HepG2 (cell line): ENCODE measurements around the gene ZNF493. TPM values are rescaled to one million over a fixed set of nuclear protein-coding genes. Genes with fewer than 3 reads are reported as not detected.

Source experiments
- ATAC-seq: fragments of 200-7000 bp; cut with Tn5 transposase; 3 replicates; pipeline ENCODE4 v1.9.1; 2020; ENCODE audit warnings: mild to moderate bottlenecking, moderate library complexity
- BruUV-seq: library from RNA; stranded (reverse); fragments of 400-500 nt; replicated peaks from 2 replicates; lab custom pipeline; 2021; lab: Mats Ljungman, UMichigan
- CTCF ChIA-PET: fragments of 300-600 bp; formaldehyde crosslinking; extraction: SDS; loops from one replicate; lab custom pipeline; 2021; ENCODE audit warnings: low total read pairs, inconsistent platforms, low intra/inter-chr PET ratio; lab: Yijun Ruan, JAX
- POLR2A ChIA-PET: fragments of 350-600 bp; sonication (Branson Sonifier 250); formaldehyde crosslinking; loops from one replicate; lab custom pipeline; 2020; ENCODE audit warnings: antibody characterized with exemption, inconsistent platforms; lab: Yijun Ruan, JAX
- DNase-seq: peaks from one replicate; pipeline ENCODE4 v3.0.0-alpha.2; 2015; ENCODE audit warnings: low spot score
- FAIRE-seq: peaks from 3 replicates; lab custom pipeline; 2011; peaks lifted over from hg19 to GRCh38; lab: Jason Lieb, UNC
- H2AFZ ChIP-seq: one replicate; pipeline ENCODE4 v1.6.1; 2011; ENCODE audit warnings: low read length, inconsistent platforms
- H3K27ac ChIP-seq: fragments of 300-600 bp; 3 replicates; pipeline ENCODE4 v1.8.0; 2011; ENCODE audit warnings: mixed run types, mild to moderate bottlenecking, mixed read lengths, low read length, inconsistent platforms; ENCODE audit not compliant: insufficient read depth; ENCODE audit errors: extremely low read length
- H3K27me3 ChIP-seq, 2 experiments: fragments of 200-600 bp in 1 of 2; 2 replicates in 1 of 2; 3 replicates in 1 of 2; pipeline versions ENCODE4 v1.6.0 to v1.8.0; 2011; ENCODE audit warnings: low read length in 2 of 2, mild to moderate bottlenecking in 2 of 2, moderate library complexity in 2 of 2, inconsistent platforms in 1 of 2; ENCODE audit not compliant: insufficient read depth in 2 of 2, control insufficient read depth in 1 of 2
- H3K36me3 ChIP-seq, 2 experiments: fragments of 200-600 bp in 1 of 2; replicated peaks in 1 of 2; 2 replicates in 1 of 2; 3 replicates in 1 of 2; pipeline versions ENCODE4 v1.5.1 to v1.8.0; 2011; ENCODE audit warnings: low read length in 2 of 2, inconsistent platforms in 1 of 2; ENCODE audit not compliant: insufficient read depth in 2 of 2, control insufficient read depth in 1 of 2
- H3K4me1 ChIP-seq: 2 replicates; pipeline ENCODE4 v1.5.1; 2012; ENCODE audit warnings: low read length, inconsistent platforms; ENCODE audit not compliant: insufficient read depth
- H3K4me2 ChIP-seq: 2 replicates; pipeline ENCODE4 v1.6.0; 2011; ENCODE audit warnings: low read depth, low read length, inconsistent platforms
- H3K4me3 ChIP-seq, 3 experiments: fragments of 200-600 bp in 1 of 3; sonication (generic), shearing (Covaris generic) in 1 of 3; replicated peaks in 1 of 3; 2 replicates each; pipeline ENCODE4 v1.5.1; 2011 to 2016; ENCODE audit warnings: low read length in 3 of 3, inconsistent platforms in 2 of 3, low read depth in 2 of 3, mild to moderate bottlenecking in 2 of 3, control low read depth in 1 of 3, mixed read lengths in 1 of 3; ENCODE audit not compliant: insufficient read depth in 1 of 3
- H3K79me2 ChIP-seq: one replicate; pipeline ENCODE4 v1.6.1; 2011; ENCODE audit warnings: low read length, inconsistent platforms; ENCODE audit not compliant: insufficient read depth
- H3K9ac ChIP-seq: 2 replicates; pipeline ENCODE4 v1.6.0; 2011; ENCODE audit warnings: mild to moderate bottlenecking, low read depth, low read length, inconsistent platforms; ENCODE audit not compliant: insufficient read depth
- H3K9me3 ChIP-seq: 2 replicates; pipeline ENCODE4 v1.5.1; 2012; ENCODE audit warnings: mild to moderate bottlenecking, low read length
- H4K20me1 ChIP-seq: 2 replicates; pipeline ENCODE4 v1.6.0; 2011; ENCODE audit warnings: inconsistent platforms, mild to moderate bottlenecking, low read length, moderate library complexity; ENCODE audit not compliant: insufficient read depth
- ARHGAP35 ChIP-seq: sonication (generic); formaldehyde crosslinking; IDR thresholded peaks from 2 replicates; pipeline ENCODE4 v1.9.0; 2022; ENCODE audit warnings: mild to moderate bottlenecking, inconsistent platforms, moderate library complexity, missing genetic modification reagents, borderline replicate concordance
- HDAC2 ChIP-seq: sonication (generic); formaldehyde crosslinking; IDR thresholded peaks from 2 replicates; pipeline ENCODE4 v1.4.0; 2020; ENCODE audit warnings: missing genetic modification reagents
- NFYC ChIP-seq: IDR thresholded peaks from 2 replicates; pipeline ENCODE4 v1.6.1; 2016; ENCODE audit warnings: missing genetic modification reagents, missing compliant biosample characterization
- SIN3B ChIP-seq: fragments of 150-350 bp; IDR thresholded peaks from 2 replicates; pipeline ENCODE4 v1.6.1; 2014; ENCODE audit warnings: low read length
- SP5 ChIP-seq: IDR thresholded peaks from 2 replicates; pipeline ENCODE4 v1.6.1; 2016; ENCODE audit warnings: low read depth, borderline replicate concordance
- ZFP41 ChIP-seq: sonication (generic); formaldehyde crosslinking; IDR thresholded peaks from 2 replicates; pipeline ENCODE4 v1.4.0; 2020; ENCODE audit warnings: mild to moderate bottlenecking, missing genetic modification reagents, borderline replicate concordance
- ZFP82 ChIP-seq: sonication (generic); formaldehyde crosslinking; IDR thresholded peaks from 2 replicates; pipeline ENCODE4 v1.5.1; 2020; ENCODE audit warnings: mild to moderate bottlenecking, missing genetic modification reagents, borderline replicate concordance
- ZNF253 ChIP-seq: sonication (generic); formaldehyde crosslinking; IDR thresholded peaks from 2 replicates; pipeline ENCODE4 v1.8.0; 2022; ENCODE audit warnings: mild to moderate bottlenecking, missing genetic modification reagents, borderline replicate concordance
- ZNF446 ChIP-seq: sonication (generic); formaldehyde crosslinking; IDR thresholded peaks from 2 replicates; pipeline ENCODE4 v1.5.0; 2020; ENCODE audit warnings: mild to moderate bottlenecking, missing genetic modification reagents
- ZNF678 ChIP-seq: sonication (generic); formaldehyde crosslinking; IDR thresholded peaks from 2 replicates; pipeline ENCODE4 v1.4.0; 2020; ENCODE audit warnings: mild to moderate bottlenecking, missing genetic modification reagents
- ZNF768 ChIP-seq: sonication (generic); formaldehyde crosslinking; IDR thresholded peaks from 2 replicates; pipeline ENCODE4 v1.4.0; 2020; ENCODE audit warnings: missing genetic modification reagents
- WGBS: methylation state at CpG from one replicate; pipeline ENCODE4 v1.1.6; 2017; ENCODE audit warnings: low lambda C conversion rate; 5-methylcytosine and 5-hydroxymethylcytosine counted together
- in situ Hi-C: cut with HindIII; loops from 2 replicates; pipeline ENCODE4 v1.10.0; 2017; ENCODE audit warnings: low pct_unique_long_range_greater_than_20kb; ENCODE audit not compliant: extremely low pct_ligation_motif_present
- intact Hi-C: fragments of 100-400 bp; cut with micrococcal nuclease; formaldehyde crosslinking; loops from one replicate; pipeline ENCODE4 v1.10.0; 2022; ENCODE audit not compliant: unreplicated experiment
- polyA plus RNA-seq, 8 experiments: library from polyadenylated mRNA; depleted of rRNA in 3 of 8; stranded (reverse) in 7 of 8; unstranded in 1 of 8; fragments of >200 nt; fragmentation: Illumina TruSeq in 4 of 8; extraction: Trizol in 4 of 8; gene quantifications; 2 replicates each; pipeline versions ENCODE4 v1.2.1 to v1.2.3, GENCODE V29; 2011 to 2016; ENCODE audit warnings: low read depth in 4 of 8, missing spikeins in 1 of 8, mixed read lengths in 1 of 8; ENCODE audit not compliant: insufficient read depth in 1 of 8
- total RNA-seq, 5 experiments: library from RNA; depleted of rRNA; stranded (reverse); fragments of >200 nt; fragmentation: Illumina TruSeq; extraction: Trizol; gene quantifications; 2 replicates each; pipeline ENCODE4 v1.2.3, GENCODE V29; 2016; ENCODE audit warnings: low read depth in 1 of 5
- TF ChIP-seq, protein P1 (sequence below): sonication (generic); formaldehyde crosslinking; IDR thresholded peaks from 2 replicates; pipeline ENCODE4 v1.4.0; 2020; ENCODE audit warnings: mild to moderate bottlenecking, missing genetic modification reagents
- TF ChIP-seq, protein P2 (sequence below): sonication (generic); formaldehyde crosslinking; IDR thresholded peaks from 2 replicates; pipeline ENCODE4 v1.8.0; 2022; ENCODE audit warnings: missing genetic modification reagents, mild to moderate bottlenecking, moderate library complexity, borderline replicate concordance

ZNF493 gene
- total and polyA plus RNA-seq, 2 of the 13 experiments (the other 11 are each of a cell fraction or from before 2014, with no cell fraction given) = 6.8 to 9.0 TPM

DNA sequence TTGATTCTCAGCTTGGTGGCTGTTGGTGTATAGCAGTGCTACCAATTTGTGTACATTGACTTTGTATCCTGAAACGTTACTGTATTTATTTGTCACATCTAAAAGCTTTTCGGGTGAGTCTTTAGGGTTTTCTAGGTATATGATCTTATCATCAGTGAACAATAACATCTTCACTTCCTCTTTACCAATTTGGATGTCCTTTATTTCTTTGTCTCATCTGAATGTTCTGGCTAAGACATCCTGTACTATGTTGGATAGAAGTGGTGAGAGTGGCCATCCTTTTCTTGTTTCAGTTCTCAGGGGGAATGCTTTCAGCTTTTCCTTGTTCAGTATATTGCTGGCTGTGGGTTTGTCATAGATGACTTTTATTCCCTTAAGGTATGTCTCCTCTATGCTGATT, 44.1 kb upstream of the ZNF493 start (continued):
- no peak for TF ChIP-seq HDAC2

DNA sequence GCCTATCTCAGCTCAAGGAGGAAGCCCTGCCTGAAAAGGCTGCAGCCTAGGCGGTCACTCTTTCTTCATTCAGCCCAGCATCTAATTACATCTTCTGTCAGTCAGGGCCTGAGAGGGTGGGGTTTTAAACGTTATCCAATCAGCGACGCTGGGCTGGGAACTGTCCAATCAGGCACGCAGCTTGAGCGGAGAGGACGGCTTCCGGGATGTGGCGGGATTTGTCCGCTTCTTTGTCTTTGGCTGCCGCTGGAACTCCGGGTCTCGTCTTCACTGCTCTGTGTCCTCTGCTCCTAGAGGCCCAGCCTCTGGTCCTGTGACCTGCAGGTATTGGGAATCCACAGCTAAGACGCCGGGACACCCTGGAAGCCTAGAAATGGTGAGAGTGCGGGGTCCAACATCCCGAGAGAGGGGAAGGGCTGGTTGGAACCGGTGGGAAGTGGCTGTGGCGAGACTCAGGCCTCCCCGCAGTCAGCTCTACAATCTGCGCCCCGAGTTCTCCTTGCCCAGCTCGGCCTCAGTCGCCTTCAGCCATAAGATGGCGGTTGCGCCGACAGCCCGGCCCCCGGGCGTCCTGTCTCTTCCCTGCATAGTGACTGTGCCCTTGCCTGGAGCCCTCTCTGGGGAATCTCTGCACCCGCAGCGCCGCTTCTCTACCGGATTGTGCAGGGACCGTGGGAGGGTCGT, 38.0 kb upstream of the ZNF493 start, which contains the start of gene ZNF738:
Gene ZNF738, plus strand, starts transcription at position 233 of the 684 bp plus-strand sequence. Its CDS starts 141 bp downstream, at position 374.
- FAIRE-seq (peak; percentile 61), DNase-seq (peak; percentile 84), ATAC-seq (peak; percentile 98)
- 42% methylated on average over 27 of the region's 36 CpGs for WGBS
- Histone ChIP-seq H3K9me3 (no peaks in the 10 kb centered on the region), H3K27ac (peak within 1 kb of the TSS; percentile 75), H3K4me2 (peak within 1 kb of the TSS; percentile 47), H3K4me1 (no peaks in the 10 kb centered on the region), H3K4me3 (peak within 1 kb of the TSS; percentile 71 to 74 (median 73)), H3K27me3 (no peaks in the 10 kb centered on the region; a peak in 1 of 5 replicates), H3K36me3 (no peaks in the 10 kb centered on the region), H2AFZ (peak within 1 kb of the TSS; percentile 54), H3K9ac (peak within 1 kb of the TSS; percentile 74), H4K20me1 (no peaks in the 10 kb centered on the region), H3K79me2 (peaks cover 2% of the 10 kb centered on the region)
- intact Hi-C loops = loop anchor here (1.0 kb wide), 1 partner anchor 30 kb away; the partner anchor contains the start of gene ZNF708
- ChIA-PET POLR2A (interaction anchor here (0.6 to 1.5 kb wide), 2 partner anchors 30 to 580 kb away, joined by 4 to 17 read pairs; partner anchors contain the start of gene ZNF708), CTCF (no interaction called here)
- in situ Hi-C loops = no loop called here
- TSS peak; percentile 52 for BruUV-seq
- TF ChIP-seq, protein P1, sequence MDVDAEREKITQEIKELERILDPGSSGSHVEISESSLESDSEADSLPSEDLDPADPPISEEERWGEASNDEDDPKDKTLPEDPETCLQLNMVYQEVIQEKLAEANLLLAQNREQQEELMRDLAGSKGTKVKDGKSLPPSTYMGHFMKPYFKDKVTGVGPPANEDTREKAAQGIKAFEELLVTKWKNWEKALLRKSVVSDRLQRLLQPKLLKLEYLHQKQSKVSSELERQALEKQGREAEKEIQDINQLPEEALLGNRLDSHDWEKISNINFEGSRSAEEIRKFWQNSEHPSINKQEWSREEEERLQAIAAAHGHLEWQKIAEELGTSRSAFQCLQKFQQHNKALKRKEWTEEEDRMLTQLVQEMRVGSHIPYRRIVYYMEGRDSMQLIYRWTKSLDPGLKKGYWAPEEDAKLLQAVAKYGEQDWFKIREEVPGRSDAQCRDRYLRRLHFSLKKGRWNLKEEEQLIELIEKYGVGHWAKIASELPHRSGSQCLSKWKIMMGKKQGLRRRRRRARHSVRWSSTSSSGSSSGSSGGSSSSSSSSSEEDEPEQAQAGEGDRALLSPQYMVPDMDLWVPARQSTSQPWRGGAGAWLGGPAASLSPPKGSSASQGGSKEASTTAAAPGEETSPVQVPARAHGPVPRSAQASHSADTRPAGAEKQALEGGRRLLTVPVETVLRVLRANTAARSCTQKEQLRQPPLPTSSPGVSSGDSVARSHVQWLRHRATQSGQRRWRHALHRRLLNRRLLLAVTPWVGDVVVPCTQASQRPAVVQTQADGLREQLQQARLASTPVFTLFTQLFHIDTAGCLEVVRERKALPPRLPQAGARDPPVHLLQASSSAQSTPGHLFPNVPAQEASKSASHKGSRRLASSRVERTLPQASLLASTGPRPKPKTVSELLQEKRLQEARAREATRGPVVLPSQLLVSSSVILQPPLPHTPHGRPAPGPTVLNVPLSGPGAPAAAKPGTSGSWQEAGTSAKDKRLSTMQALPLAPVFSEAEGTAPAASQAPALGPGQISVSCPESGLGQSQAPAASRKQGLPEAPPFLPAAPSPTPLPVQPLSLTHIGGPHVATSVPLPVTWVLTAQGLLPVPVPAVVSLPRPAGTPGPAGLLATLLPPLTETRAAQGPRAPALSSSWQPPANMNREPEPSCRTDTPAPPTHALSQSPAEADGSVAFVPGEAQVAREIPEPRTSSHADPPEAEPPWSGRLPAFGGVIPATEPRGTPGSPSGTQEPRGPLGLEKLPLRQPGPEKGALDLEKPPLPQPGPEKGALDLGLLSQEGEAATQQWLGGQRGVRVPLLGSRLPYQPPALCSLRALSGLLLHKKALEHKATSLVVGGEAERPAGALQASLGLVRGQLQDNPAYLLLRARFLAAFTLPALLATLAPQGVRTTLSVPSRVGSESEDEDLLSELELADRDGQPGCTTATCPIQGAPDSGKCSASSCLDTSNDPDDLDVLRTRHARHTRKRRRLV (CRISPR knock-in tag) = no peak
- no peak for TF ChIP-seq ZFP41 (CRISPR knock-in tag)
- TF ChIP-seq SP5 (CRISPR knock-in tag) = no peak
- TF ChIP-seq NFYC (CRISPR knock-in tag) = peak; percentile 72
- no peak for TF ChIP-seq ZFP82 (CRISPR knock-in tag)
- no peak for TF ChIP-seq ZNF768
- TF ChIP-seq ZNF253 = no peak
- no peak for TF ChIP-seq ZNF678 (CRISPR knock-in tag)
- TF ChIP-seq, protein P2, sequence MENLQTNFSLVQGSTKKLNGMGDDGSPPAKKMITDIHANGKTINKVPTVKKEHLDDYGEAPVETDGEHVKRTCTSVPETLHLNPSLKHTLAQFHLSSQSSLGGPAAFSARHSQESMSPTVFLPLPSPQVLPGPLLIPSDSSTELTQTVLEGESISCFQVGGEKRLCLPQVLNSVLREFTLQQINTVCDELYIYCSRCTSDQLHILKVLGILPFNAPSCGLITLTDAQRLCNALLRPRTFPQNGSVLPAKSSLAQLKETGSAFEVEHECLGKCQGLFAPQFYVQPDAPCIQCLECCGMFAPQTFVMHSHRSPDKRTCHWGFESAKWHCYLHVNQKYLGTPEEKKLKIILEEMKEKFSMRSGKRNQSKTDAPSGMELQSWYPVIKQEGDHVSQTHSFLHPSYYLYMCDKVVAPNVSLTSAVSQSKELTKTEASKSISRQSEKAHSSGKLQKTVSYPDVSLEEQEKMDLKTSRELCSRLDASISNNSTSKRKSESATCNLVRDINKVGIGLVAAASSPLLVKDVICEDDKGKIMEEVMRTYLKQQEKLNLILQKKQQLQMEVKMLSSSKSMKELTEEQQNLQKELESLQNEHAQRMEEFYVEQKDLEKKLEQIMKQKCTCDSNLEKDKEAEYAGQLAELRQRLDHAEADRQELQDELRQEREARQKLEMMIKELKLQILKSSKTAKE (CRISPR knock-in tag) = no peak
- no peak for TF ChIP-seq ARHGAP35
- no peak for TF ChIP-seq ZNF446 (CRISPR knock-in tag)
- no peak for TF ChIP-seq SIN3B
